Chondrocyte (in vitro differentiated cells): ENCODE data around the gene SOS1. TPM values are rescaled to one million over a fixed set of nuclear protein-coding genes. Genes with fewer than 3 reads are reported as not detected.
A peak's percentile ranks its signal among the peaks of the same experiment; 100 is the strongest.

ENCODE experiments used
- DNase-seq: peaks from one replicate; pipeline ENCODE4 v3.0.0; 2021; ENCODE audit warnings: mixed read lengths, low spot score
- H3K27ac Mint-ChIP-seq: one replicate; pipeline ENCODE4 v1.8.0; 2021; ENCODE audit warnings: mild to moderate bottlenecking, moderate library complexity, mixed read lengths; ENCODE audit not compliant: unreplicated experiment
- H3K27me3 Mint-ChIP-seq: 2 replicates; pipeline ENCODE4 v1.8.0; 2021; ENCODE audit warnings: low read depth, mixed read lengths
- H3K36me3 Mint-ChIP-seq: 2 replicates; pipeline ENCODE4 v1.8.0; 2021; ENCODE audit warnings: low read depth, mixed read lengths
- H3K4me1 Mint-ChIP-seq: 2 replicates; pipeline ENCODE4 v1.8.0; 2021; ENCODE audit warnings: low read depth, mild to moderate bottlenecking, mixed read lengths
- H3K4me3 Mint-ChIP-seq: one replicate; pipeline ENCODE4 v1.8.0; 2021; ENCODE audit warnings: mild to moderate bottlenecking, moderate library complexity, mixed read lengths; ENCODE audit not compliant: unreplicated experiment
- H3K9me3 Mint-ChIP-seq: 2 replicates; pipeline ENCODE4 v1.8.0; 2021; ENCODE audit warnings: low read depth, mixed read lengths
- total RNA-seq: library from RNA; stranded (reverse); gene quantifications from 3 replicates; pipeline ENCODE4 v1.2.1, GENCODE V29; 2021
- TF ChIP-seq, protein P1 (sequence below): fragments of 200-600 bp; sonication (generic); IDR thresholded peaks from 2 replicates; pipeline ENCODE4 v1.5.0; 2021; ENCODE audit warnings: antibody characterized with exemption, mild to moderate bottlenecking, moderate library complexity

SOS1 gene
- total RNA-seq, 1 donor from 2014 or later: 37.2 TPM

GRCh38 chr2:38966006-38966405 lies 154.8 kb downstream of the SOS1 start:
- H3K27me3 Mint-ChIP-seq: no peaks in the 10 kb centered on the region
- no peaks in the 10 kb centered on the region for H3K9me3 Mint-ChIP-seq
- H3K27ac Mint-ChIP-seq: no peak overlapping the region
- no peak for DNase-seq
- no peaks in the 10 kb centered on the region for H3K36me3 Mint-ChIP-seq
- H3K4me3 Mint-ChIP-seq: no peak overlapping the region
- H3K4me1 Mint-ChIP-seq: peaks cover 7% of the 10 kb centered on the region
- TF ChIP-seq, protein P1, sequence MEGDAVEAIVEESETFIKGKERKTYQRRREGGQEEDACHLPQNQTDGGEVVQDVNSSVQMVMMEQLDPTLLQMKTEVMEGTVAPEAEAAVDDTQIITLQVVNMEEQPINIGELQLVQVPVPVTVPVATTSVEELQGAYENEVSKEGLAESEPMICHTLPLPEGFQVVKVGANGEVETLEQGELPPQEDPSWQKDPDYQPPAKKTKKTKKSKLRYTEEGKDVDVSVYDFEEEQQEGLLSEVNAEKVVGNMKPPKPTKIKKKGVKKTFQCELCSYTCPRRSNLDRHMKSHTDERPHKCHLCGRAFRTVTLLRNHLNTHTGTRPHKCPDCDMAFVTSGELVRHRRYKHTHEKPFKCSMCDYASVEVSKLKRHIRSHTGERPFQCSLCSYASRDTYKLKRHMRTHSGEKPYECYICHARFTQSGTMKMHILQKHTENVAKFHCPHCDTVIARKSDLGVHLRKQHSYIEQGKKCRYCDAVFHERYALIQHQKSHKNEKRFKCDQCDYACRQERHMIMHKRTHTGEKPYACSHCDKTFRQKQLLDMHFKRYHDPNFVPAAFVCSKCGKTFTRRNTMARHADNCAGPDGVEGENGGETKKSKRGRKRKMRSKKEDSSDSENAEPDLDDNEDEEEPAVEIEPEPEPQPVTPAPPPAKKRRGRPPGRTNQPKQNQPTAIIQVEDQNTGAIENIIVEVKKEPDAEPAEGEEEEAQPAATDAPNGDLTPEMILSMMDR: no peak

DNA sequence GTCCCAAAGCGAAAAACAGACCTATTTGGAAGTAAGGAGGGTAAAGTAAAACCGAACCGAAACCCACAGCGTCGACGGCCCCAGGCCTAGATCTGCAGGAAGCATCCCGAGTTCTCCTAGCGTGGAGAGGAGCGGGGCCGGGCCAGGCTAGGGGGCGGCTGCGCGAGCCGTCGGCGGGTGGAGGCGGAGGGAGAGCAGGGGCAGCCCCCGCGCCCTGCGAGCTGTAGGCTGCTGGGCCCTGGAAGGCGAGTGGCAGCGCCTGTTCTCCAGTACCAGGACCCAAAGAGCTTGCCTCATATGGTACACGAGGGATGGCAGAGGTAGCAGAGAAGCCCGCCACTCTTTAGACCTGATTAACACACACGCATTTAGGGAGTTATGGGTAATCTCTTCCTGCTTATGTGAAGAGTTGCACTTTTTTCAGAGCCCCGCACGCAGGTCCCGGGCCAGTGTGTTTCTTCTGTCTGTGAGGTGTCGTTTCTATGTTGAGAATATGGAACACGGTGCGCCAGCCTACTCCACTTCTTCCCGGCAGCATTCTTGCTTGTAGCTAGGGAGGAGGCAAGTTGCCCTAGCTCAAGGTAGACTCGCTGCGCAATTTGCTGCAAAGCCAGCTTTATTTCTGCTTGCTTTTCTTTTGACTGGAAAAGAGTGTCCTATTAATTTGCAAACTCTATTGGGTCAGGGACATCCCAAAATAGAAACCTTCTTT lies 160.1 kb downstream of the SOS1 start:
- H3K4me1 Mint-ChIP-seq: no peaks in the 10 kb centered on the region
- TF ChIP-seq, protein P1: no peak
- H3K27ac Mint-ChIP-seq: no peak overlapping the region
- H3K36me3 Mint-ChIP-seq: peaks cover 1% of the 10 kb centered on the region
- H3K9me3 Mint-ChIP-seq: no peaks in the 10 kb centered on the region
- no peak for DNase-seq
- peak overlapping the region; percentile 46 for H3K4me3 Mint-ChIP-seq
- H3K27me3 Mint-ChIP-seq: no peaks in the 10 kb centered on the region

DNA sequence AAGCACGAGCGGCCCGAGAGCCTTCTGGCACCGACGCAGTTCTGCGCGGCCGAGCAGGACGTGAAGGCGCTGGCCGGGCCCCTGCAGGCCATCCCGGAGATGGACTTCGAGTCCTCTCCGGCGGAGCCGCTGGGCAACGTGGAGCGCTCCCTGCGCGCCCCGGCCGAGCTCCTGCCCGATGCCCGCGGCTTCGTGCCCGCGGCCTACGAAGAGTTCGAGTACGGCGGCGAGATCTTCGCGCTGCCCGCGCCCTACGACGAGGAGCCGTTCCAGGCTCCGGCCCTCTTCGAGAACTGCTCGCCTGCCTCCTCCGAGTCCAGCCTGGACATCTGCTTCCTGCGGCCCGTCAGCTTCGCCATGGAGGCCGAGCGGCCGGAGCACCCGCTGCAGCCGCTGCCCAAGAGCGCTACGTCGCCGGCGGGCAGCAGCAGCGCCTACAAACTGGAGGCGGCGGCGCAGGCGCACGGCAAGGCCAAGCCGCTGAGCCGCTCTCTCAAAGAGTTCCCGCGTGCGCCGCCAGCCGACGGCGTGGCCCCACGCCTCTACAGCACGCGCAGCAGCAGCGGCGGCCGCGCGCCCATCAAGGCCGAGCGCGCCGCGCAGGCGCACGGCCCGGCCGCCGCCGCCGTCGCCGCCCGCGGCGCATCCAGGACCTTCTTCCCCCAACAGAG lies 160.8 kb downstream of the SOS1 start:
- Mint-ChIP-seq H3K4me3 (peak overlapping the region; percentile 46), H3K9me3 (no peaks in the 10 kb centered on the region), H3K4me1 (no peaks in the 10 kb centered on the region), H3K27me3 (no peaks in the 10 kb centered on the region), H3K36me3 (peaks cover 1% of the 10 kb centered on the region), H3K27ac (no peak overlapping the region)
- DNase-seq: no peak
- TF ChIP-seq, protein P1: no peak

DNA sequence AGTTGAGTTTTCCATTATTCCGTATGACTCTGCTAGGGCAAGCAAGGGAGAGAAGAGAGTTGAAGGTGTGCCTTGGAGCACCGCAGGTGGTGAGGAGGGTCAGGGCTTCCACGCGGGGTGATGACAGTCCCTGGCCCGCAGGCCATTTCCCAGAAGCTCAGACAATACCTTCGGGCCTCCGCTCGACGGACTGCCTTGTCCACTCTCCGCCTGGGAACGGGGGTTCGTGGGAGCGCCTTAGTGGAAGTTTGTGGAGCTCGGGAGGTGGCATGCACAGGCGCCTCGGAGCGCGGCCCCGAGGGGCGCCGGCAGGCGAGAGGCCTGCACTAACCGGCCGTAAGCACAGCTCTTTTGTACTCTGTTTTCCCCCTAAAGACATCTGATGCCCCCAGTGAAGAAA lies 161.4 kb downstream of the SOS1 start:
- DNase-seq: no peak
- Mint-ChIP-seq H3K27ac (no peak overlapping the region), H3K9me3 (no peaks in the 10 kb centered on the region), H3K4me3 (no peak overlapping the region), H3K27me3 (no peaks in the 10 kb centered on the region), H3K36me3 (peaks cover 1% of the 10 kb centered on the region), H3K4me1 (no peaks in the 10 kb centered on the region)
- TF ChIP-seq, protein P1: no peak

DNA sequence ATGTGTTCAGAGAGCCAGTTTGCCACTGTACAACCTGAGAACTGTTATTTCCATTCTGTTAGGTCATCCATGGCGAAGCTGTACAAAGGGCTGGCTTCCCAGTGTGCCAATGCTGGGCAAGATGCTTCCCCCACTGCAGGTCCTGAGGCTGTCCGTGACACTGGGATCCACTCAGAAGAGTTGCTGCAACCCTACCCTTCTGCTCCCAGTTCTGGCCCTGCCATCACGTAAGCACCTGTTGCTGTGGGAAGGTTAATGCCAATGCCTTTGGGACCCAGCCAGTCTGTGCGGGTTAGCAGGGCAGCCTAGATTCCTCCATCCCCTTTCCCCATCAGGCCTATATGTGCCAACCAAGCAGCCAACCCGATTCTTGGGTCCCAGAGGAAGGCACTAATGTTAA lies 162.9 kb downstream of the SOS1 start:
- H3K27me3 Mint-ChIP-seq: peaks cover 5% of the 10 kb centered on the region
- DNase-seq: no peak
- TF ChIP-seq, protein P1: no peak
- no peaks in the 10 kb centered on the region for H3K4me1 Mint-ChIP-seq
- peaks cover 1% of the 10 kb centered on the region for H3K36me3 Mint-ChIP-seq
- H3K4me3 Mint-ChIP-seq: no peak overlapping the region
- H3K9me3 Mint-ChIP-seq: no peaks in the 10 kb centered on the region
- H3K27ac Mint-ChIP-seq: no peak overlapping the region
